PC-3 (cell line): Measurements from ENCODE around the gene CD164L2.

ENCODE experiments used
- CTCF ChIP-seq: fragments of 300-600 bp; sonication (generic); conservative IDR thresholded peaks from 2 replicates; pipeline ENCODE4 v1.5.1; 2017; ENCODE audit warnings: antibody characterized with exemption, low read depth, mild to moderate bottlenecking, low read length
- EZH2 ChIP-seq: fragments of 300-600 bp; sonication (generic); IDR thresholded peaks from one replicate; pipeline ENCODE4 v1.6.1; 2017; ENCODE audit warnings: antibody characterized with exemption, mild to moderate bottlenecking, low read length; ENCODE audit not compliant: unreplicated experiment
- EZH2phosphoT487 ChIP-seq: fragments of 300-600 bp; sonication (generic); IDR thresholded peaks from 2 replicates; pipeline ENCODE4 v1.6.1; 2018; ENCODE audit warnings: mild to moderate bottlenecking, antibody characterized with exemption, low read length, borderline replicate concordance

- TF ChIP-seq CTCF (no peak), EZH2 (no peak), EZH2phosphoT487 (no peak)
These were observed 47.4 kb downstream of the CD164L2 start for GRCh38 chr1:27335506-27336422.
